Measurements from ENCODE around the gene PTTG1. TPM values are rescaled to one million over a fixed set of nuclear protein-coding genes. Genes with fewer than 3 reads are reported as not detected.

Gene PTTG1
- total RNA-seq, 1 experiment from 2014 or later: 239 TPM

- TF ChIP-seq GTF2I (CRISPR knock-in tag; conservative IDR thresholded peaks at IDR 0.05) (no peak), IRF2 (CRISPR knock-in tag; IDR thresholded peaks at IDR 0.05; ENCODE audit: borderline replicate concordance, low read depth) (no peak), RELA (CRISPR knock-in tag; IDR thresholded peaks at IDR 0.05; ENCODE audit: borderline replicate concordance) (no peak), ZNF396 (CRISPR knock-in tag; IDR thresholded peaks at IDR 0.05; ENCODE audit: borderline replicate concordance) (no peak), TEAD4 (CRISPR knock-in tag; IDR thresholded peaks at IDR 0.05) (no peak), NFYB (CRISPR knock-in tag; conservative IDR thresholded peaks at IDR 0.05; ENCODE audit: low read depth) (no peak)
- TF ChIP-seq, protein P1, sequence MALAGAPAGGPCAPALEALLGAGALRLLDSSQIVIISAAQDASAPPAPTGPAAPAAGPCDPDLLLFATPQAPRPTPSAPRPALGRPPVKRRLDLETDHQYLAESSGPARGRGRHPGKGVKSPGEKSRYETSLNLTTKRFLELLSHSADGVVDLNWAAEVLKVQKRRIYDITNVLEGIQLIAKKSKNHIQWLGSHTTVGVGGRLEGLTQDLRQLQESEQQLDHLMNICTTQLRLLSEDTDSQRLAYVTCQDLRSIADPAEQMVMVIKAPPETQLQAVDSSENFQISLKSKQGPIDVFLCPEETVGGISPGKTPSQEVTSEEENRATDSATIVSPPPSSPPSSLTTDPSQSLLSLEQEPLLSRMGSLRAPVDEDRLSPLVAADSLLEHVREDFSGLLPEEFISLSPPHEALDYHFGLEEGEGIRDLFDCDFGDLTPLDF (CRISPR knock-in tag; IDR thresholded peaks at IDR 0.05): no peak
Observed at GRCh38 chr5:160437271-160437670, 15.6 kb downstream of the PTTG1 start (continued).

GRCh38 chr5:160438316-160439204 is 16.9 kb downstream of the PTTG1 start:
- TF ChIP-seq, protein P2, sequence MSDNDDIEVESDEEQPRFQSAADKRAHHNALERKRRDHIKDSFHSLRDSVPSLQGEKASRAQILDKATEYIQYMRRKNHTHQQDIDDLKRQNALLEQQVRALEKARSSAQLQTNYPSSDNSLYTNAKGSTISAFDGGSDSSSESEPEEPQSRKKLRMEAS (CRISPR knock-in tag; IDR thresholded peaks at IDR 0.05): no peak
- TF ChIP-seq ZNF281 (CRISPR knock-in tag; IDR thresholded peaks at IDR 0.05) (no peak), MLX (CRISPR knock-in tag; IDR thresholded peaks at IDR 0.05) (no peak), HMGXB4 (CRISPR knock-in tag; IDR thresholded peaks at IDR 0.05) (peak; percentile 18), STAT6 (CRISPR knock-in tag; conservative IDR thresholded peaks at IDR 0.05; ENCODE audit: low read depth) (0 out of 2 replicates have a peak, but pooled peaks have one; percentile 68), ZNF263 (CRISPR knock-in tag; IDR thresholded peaks at IDR 0.05; ENCODE audit: low read depth) (no peak)
- TF ChIP-seq, protein P3, sequence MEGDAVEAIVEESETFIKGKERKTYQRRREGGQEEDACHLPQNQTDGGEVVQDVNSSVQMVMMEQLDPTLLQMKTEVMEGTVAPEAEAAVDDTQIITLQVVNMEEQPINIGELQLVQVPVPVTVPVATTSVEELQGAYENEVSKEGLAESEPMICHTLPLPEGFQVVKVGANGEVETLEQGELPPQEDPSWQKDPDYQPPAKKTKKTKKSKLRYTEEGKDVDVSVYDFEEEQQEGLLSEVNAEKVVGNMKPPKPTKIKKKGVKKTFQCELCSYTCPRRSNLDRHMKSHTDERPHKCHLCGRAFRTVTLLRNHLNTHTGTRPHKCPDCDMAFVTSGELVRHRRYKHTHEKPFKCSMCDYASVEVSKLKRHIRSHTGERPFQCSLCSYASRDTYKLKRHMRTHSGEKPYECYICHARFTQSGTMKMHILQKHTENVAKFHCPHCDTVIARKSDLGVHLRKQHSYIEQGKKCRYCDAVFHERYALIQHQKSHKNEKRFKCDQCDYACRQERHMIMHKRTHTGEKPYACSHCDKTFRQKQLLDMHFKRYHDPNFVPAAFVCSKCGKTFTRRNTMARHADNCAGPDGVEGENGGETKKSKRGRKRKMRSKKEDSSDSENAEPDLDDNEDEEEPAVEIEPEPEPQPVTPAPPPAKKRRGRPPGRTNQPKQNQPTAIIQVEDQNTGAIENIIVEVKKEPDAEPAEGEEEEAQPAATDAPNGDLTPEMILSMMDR (IDR thresholded peaks at IDR 0.05): peak; percentile 35
- Mint-ChIP-seq H3K36me3 (no peaks in the 10 kb centered on the region), H3K9me3 (no peaks in the 10 kb centered on the region), H3K27me3 (ENCODE audit: low read depth) (no peaks in the 10 kb centered on the region), H3K4me1 (peaks cover 12% of the 10 kb centered on the region), H3K27ac (no peak overlapping the region), H3K4me3 (peak overlapping the region; percentile 66)
- ATAC-seq (peak; percentile 77), DNase-seq (ENCODE audit: low spot score) (peak; percentile 43)
- POLR2A ChIA-PET: interaction anchor here (1.5 kb wide), 1 partner anchor 16 kb away, joined by 3 read pairs; no protein-coding TSS in a partner anchor
- CTCF ChIA-PET: interaction anchor here (0.6 to 2.6 kb wide), 79 partner anchors 8 to 1459 kb away, joined by 3 to 75 read pairs (median 4); partner anchors contain the start of genes ATP10B, C1QTNF2, FAM200C and PTTG1

All from WTC11 (cell line).